Lung (tissue), 12 donors: Measurements from ENCODE around the gene ST3GAL6. TPM values are rescaled to one million over a fixed set of nuclear protein-coding genes. Genes with fewer than 3 reads are reported as not detected.

Experiments used
- ATAC-seq: fragments of 200-7000 bp; cut with Tn5 transposase; one replicate; pipeline ENCODE4 v1.9.1; 2020; ENCODE audit warnings: moderate number of reproducible peaks; ENCODE audit not compliant: insufficient read depth, low FRiP score
- DNase-seq, 3 donors: peaks; one replicate each; pipeline ENCODE4 v3.0.0-alpha.2; 2013 to 2017
- H3K27ac ChIP-seq, 2 donors: one replicate each; pipeline ENCODE4 v1.5.1; 2013; ENCODE audit warnings: mild to moderate bottlenecking in 2 of 2, moderate library complexity in 2 of 2, control low read depth in 1 of 2, inconsistent platforms in 1 of 2, low read depth in 1 of 2, low read length in 1 of 2
- H3K27me3 ChIP-seq, 3 donors: one replicate each; pipeline ENCODE4 v1.5.1; 2013; ENCODE audit warnings: low read length in 2 of 3; ENCODE audit not compliant: control insufficient read depth in 3 of 3, insufficient read depth in 3 of 3
- H3K36me3 ChIP-seq, 4 donors: one replicate each; pipeline ENCODE4 v1.5.1; 2013; ENCODE audit warnings: low read length in 4 of 4, mild to moderate bottlenecking in 1 of 4, moderate library complexity in 1 of 4; ENCODE audit not compliant: control insufficient read depth in 4 of 4, insufficient read depth in 4 of 4
- H3K4me1 ChIP-seq, 5 donors: one replicate each; pipeline ENCODE4 v1.5.1; 2013; ENCODE audit warnings: low read length in 5 of 5, mild to moderate bottlenecking in 2 of 5, moderate library complexity in 1 of 5; ENCODE audit not compliant: control insufficient read depth in 5 of 5, insufficient read depth in 5 of 5
- H3K4me3 ChIP-seq: one replicate; pipeline ENCODE4 v1.5.1; 2013; ENCODE audit warnings: mild to moderate bottlenecking, control low read depth, moderate library complexity
- H3K9ac ChIP-seq, 2 donors: one replicate each; pipeline ENCODE4 v1.5.1; 2013; ENCODE audit warnings: low read length in 2 of 2, control low read depth in 1 of 2; ENCODE audit not compliant: insufficient read depth in 1 of 2
- H3K9me3 ChIP-seq, 4 donors: one replicate each; pipeline ENCODE4 v1.5.1; 2013; ENCODE audit warnings: low read length in 3 of 4, mild to moderate bottlenecking in 1 of 4, moderate library complexity in 1 of 4; ENCODE audit not compliant: control insufficient read depth in 4 of 4, insufficient read depth in 3 of 4
- WGBS, 2 donors: extraction: QIAGEN DNeasy Blood & Tissue Kit; methylation state at CpG; one replicate each; pipeline ENCODE4 v1.1.7; 2013; 5-methylcytosine and 5-hydroxymethylcytosine counted together
- polyA plus RNA-seq, 2 donors: library from polyadenylated mRNA; stranded (reverse); fragments of 200-250 nt; gene quantifications; one replicate each; pipeline ENCODE4 v1.2.1, GENCODE V29; 2013
- total RNA-seq, 2 donors: library from RNA; depleted of rRNA in 1 of 2; stranded (reverse); fragments of >200 nt in 1 of 2; gene quantifications; one replicate each; pipeline ENCODE4 v1.2.1, GENCODE V29; 2014 to 2021
- TF ChIP-seq, protein P1 (sequence below): IDR thresholded peaks from 2 replicates; pipeline ENCODE4 v1.5.1; 2012; ENCODE audit warnings: mild to moderate bottlenecking; ENCODE audit errors: control extremely low read depth, extremely low read depth
- donor health status: control.
- donor health status: control.
- donor health status: Bipolar disorder and iron deficiency.
- donor health status: healthy.
- donor health status: DM: yes; HTN: yes; CAD: no.

Gene ST3GAL6
- total and polyA plus RNA-seq, 4 donors = 13.6 to 22.9 (median 20.1) TPM

DNA sequence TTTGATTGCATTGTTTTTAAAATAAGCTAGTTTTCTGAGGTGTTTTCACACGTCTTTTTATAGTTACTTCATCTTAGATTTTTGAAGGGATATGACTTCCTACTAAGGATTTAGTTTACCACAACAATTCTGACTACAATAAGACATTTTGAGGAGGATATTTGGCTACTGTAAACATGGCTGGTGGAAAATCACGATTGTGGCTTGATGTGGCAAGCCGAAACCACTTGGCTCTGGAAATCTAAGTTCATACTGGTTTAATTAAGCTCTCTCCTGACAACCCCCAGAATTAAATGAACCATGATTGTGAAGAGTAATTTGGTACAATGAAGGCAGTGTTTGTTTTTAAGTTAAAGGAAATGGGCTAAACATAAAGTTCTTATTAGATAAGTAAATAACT, 30.8 kb downstream of the ST3GAL6 start:
- WGBS, 2 donors = 70 to 77% methylated on average over 3 of the region's 3 CpGs
- no peaks in the 10 kb centered on the region for H3K27me3 ChIP-seq
- TF ChIP-seq, protein P1, sequence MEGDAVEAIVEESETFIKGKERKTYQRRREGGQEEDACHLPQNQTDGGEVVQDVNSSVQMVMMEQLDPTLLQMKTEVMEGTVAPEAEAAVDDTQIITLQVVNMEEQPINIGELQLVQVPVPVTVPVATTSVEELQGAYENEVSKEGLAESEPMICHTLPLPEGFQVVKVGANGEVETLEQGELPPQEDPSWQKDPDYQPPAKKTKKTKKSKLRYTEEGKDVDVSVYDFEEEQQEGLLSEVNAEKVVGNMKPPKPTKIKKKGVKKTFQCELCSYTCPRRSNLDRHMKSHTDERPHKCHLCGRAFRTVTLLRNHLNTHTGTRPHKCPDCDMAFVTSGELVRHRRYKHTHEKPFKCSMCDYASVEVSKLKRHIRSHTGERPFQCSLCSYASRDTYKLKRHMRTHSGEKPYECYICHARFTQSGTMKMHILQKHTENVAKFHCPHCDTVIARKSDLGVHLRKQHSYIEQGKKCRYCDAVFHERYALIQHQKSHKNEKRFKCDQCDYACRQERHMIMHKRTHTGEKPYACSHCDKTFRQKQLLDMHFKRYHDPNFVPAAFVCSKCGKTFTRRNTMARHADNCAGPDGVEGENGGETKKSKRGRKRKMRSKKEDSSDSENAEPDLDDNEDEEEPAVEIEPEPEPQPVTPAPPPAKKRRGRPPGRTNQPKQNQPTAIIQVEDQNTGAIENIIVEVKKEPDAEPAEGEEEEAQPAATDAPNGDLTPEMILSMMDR = no peak

DNA sequence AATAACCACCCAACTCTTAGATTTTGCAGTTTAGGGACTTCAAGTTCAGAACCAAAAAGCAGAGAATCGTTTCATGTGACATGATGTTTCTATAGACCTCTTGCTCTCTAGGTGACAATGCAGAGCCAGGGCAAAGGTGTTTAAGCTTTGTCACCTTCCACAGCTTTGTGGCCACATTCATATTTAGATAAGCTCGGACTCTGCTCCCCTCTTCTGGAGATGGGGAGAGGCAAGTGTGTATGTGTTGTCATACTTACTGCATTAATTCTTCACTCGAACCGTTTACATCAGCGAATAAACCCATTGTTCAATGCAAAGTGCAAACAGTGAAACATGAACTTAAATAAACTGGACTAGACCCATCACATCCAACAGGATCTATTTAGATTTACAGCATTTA, 33.2 kb downstream of the ST3GAL6 start:
- 79 to 87% methylated on average over 5 of the region's 5 CpGs for WGBS, 2 donors
- Histone ChIP-seq H3K9ac (no peak overlapping the region), H3K27me3 (no peaks in the 10 kb centered on the region), H3K9me3 (no peaks in the 10 kb centered on the region), H3K4me3 (no peak overlapping the region), H3K27ac (no peak overlapping the region), H3K4me1 (no peaks in the 10 kb centered on the region), H3K36me3 (peaks cover 2 to 29% (median 10%) of the 10 kb centered on the region in 4 donors)
- ATAC-seq (no peak), DNase-seq (no peak)
- TF ChIP-seq, protein P1 = no peak

More for the DNA sequence above, 30.8 kb downstream of the ST3GAL6 start:
- no peak for DNase-seq
- Histone ChIP-seq H3K4me3 (no peak overlapping the region), H3K9ac (no peak overlapping the region), H3K27ac (no peak overlapping the region), H3K9me3 (no peaks in the 10 kb centered on the region), H3K36me3 (peaks cover 0 to 22% (median 5%) of the 10 kb centered on the region in 4 donors), H3K4me1 (peaks cover 0 to under 1% (median 0%) of the 10 kb centered on the region in 5 donors)
- ATAC-seq = no peak

DNA sequence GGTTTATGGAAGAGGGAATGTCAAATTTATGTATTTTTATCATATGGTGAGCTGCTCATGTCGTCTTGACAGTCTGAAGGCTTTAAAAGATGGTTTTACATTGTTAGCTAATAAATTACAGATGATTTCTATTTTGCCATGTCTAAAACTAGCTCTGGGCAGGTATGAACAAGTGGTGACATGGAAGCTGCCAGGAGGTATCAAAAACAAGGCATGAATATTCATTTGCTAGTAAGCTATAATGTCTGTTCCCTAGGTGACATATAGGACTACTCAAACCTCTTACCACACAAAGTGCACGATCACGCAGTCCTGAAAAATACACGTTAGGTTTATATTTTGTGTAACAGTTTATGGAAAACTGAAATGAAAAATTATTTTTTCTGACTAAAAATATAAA, 34.8 kb downstream of the ST3GAL6 start:
- TF ChIP-seq, protein P1 = no peak
- peaks cover 2 to 29% (median 11%) of the 10 kb centered on the region in 4 donors for H3K36me3 ChIP-seq
- H3K27ac ChIP-seq = no peak overlapping the region
- H3K4me1 ChIP-seq = no peaks in the 10 kb centered on the region
- H3K9me3 ChIP-seq = no peaks in the 10 kb centered on the region
- no peak for ATAC-seq
- 88 to 93% methylated on average over 4 of the region's 4 CpGs for WGBS, 2 donors
- no peak overlapping the region for H3K9ac ChIP-seq
- DNase-seq = no peak
- H3K4me3 ChIP-seq = no peak overlapping the region
- no peaks in the 10 kb centered on the region for H3K27me3 ChIP-seq

DNA sequence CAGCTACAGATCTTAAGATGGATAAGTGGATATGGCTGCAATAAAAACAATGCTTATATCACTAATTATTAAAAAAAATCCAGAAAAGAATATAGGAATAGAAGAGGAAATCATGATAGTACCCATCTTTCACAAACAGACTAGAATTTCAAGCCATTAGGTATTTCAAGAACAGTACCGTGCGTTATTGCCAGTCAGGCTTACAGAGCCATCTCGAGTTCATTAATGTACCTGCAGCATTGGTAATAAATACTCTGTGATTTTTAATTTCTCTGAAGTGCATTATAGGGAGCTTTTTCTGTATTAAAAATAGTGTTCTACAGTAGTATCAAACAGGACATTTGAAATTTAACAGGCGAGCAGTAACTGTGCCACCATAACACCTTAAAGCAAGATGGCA, 35.7 kb downstream of the ST3GAL6 start:
- DNase-seq = no peak
- no peak overlapping the region for H3K27ac ChIP-seq
- H3K4me1 ChIP-seq = no peaks in the 10 kb centered on the region
- no peaks in the 10 kb centered on the region for H3K27me3 ChIP-seq
- ATAC-seq = no peak
- no peak overlapping the region for H3K9ac ChIP-seq
- no peak overlapping the region for H3K4me3 ChIP-seq
- H3K36me3 ChIP-seq = peaks cover 2 to 29% (median 9%) of the 10 kb centered on the region in 4 donors
- WGBS, 2 donors = 92 to 93% methylated on average over 4 of the region's 4 CpGs
- no peaks in the 10 kb centered on the region for H3K9me3 ChIP-seq
- TF ChIP-seq, protein P1 = no peak
